NB4 (cell line): ENCODE data around the gene FLRT1.

Source experiments
- CTCF ChIP-seq: IDR thresholded peaks from one replicate; pipeline ENCODE4 v1.5.1; 2012; ENCODE audit warnings: low read depth, low read length
- MAX ChIP-seq: IDR thresholded peaks from 2 replicates; pipeline ENCODE4 v1.6.1; 2011; ENCODE audit warnings: low read depth, low read length
- MYC ChIP-seq: IDR thresholded peaks from 2 replicates; pipeline ENCODE4 v1.6.1; 2011; ENCODE audit warnings: low read depth, low read length
- POLR2A ChIP-seq: IDR thresholded peaks from 2 replicates; pipeline ENCODE4 v1.6.1; 2011; ENCODE audit warnings: mild to moderate bottlenecking; ENCODE audit not compliant: insufficient read length; ENCODE audit errors: extremely low read depth

- TF ChIP-seq CTCF (no peak), POLR2A (no peak), MAX (no peak), MYC (no peak)
These were observed 29.4 kb downstream of the FLRT1 start for GRCh38 chr11:64065141-64065465.
